ENCODE data around the gene MXD3.

- TF ChIP-seq CTCF (IDR thresholded peaks at IDR 0.05; ENCODE audit: low read length) (no peak), EZH2 (optimal IDR thresholded peaks at IDR 0.05; ENCODE audit: low read depth, low read length) (no peak), EZH2phosphoT487 (IDR thresholded peaks at IDR 0.05; ENCODE audit: low read length) (no peak)
These were observed 10.1 kb downstream of the MXD3 start for GRCh38 chr5:177301503-177302165.

Measured in MM.1S (cell line).